SH-SY5Y (cell line): ENCODE data around the gene SNAI1.

Experiments
- GATA2 ChIP-seq: IDR thresholded peaks from 2 replicates; pipeline ENCODE4 v1.6.1; 2011; ENCODE audit warnings: mild to moderate bottlenecking, low read depth, low read length
- GATA3 ChIP-seq: IDR thresholded peaks from 2 replicates; pipeline ENCODE4 v1.6.1; 2011; ENCODE audit warnings: low read depth, mild to moderate bottlenecking, low read length, moderate library complexity

GRCh38 chr20:50017576-50018248, 34.9 kb downstream of the SNAI1 start:
- TF ChIP-seq GATA3 (no peak), GATA2 (no peak)
